Endothelial cell of umbilical vein (primary cell): ENCODE measurements around the gene FAM98C.

Experiments used
- EZH2 ChIP-seq: IDR thresholded peaks from 2 replicates; pipeline ENCODE4 v1.6.1; 2012; ENCODE audit warnings: borderline replicate concordance, low read depth, mild to moderate bottlenecking, moderate library complexity, low read length, inconsistent platforms; ENCODE audit not compliant: severe bottlenecking
- MYC ChIP-seq: IDR thresholded peaks from one replicate; pipeline ENCODE4 v1.6.1; 2011; ENCODE audit warnings: mild to moderate bottlenecking, low read depth, low read length
- POLR2A ChIP-seq: IDR thresholded peaks from 2 replicates; pipeline ENCODE4 v1.6.1; 2012; ENCODE audit warnings: low read depth, mild to moderate bottlenecking, control low read depth, low read length
- TF ChIP-seq, protein P1 (sequence below), 2 donors: IDR thresholded peaks; 1 replicate in 1 of 2; 2 replicates in 1 of 2; pipeline ENCODE4 v1.5.1; 2011; ENCODE audit warnings: low read length in 2 of 2, mild to moderate bottlenecking in 2 of 2, moderate library complexity in 2 of 2, control low read depth in 1 of 2, inconsistent platforms in 1 of 2, low read depth in 1 of 2; ENCODE audit not compliant: insufficient read depth in 1 of 2; ENCODE audit errors: extremely low read depth in 1 of 2

DNA sequence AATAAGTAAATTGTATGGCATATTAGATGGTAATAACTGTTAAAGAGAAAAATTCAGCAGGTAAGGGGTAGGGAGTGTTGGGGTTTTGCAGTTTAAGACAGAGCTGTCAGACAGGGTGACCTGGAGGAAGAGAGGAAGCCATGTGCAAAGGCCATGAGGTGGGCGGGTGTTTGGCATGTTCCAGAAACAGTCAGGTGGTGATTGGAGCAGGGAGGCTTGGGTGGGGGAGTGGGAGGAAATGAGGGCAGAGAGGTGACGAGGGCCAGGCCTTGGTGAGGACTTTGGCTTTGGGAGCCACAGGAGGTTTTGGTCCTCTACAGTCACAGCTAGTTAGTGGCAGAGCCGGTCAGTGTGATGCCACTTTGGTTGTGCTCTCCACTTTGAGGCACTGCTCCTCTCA is 50.7 kb downstream of the FAM98C start:
- TF ChIP-seq, protein P1, sequence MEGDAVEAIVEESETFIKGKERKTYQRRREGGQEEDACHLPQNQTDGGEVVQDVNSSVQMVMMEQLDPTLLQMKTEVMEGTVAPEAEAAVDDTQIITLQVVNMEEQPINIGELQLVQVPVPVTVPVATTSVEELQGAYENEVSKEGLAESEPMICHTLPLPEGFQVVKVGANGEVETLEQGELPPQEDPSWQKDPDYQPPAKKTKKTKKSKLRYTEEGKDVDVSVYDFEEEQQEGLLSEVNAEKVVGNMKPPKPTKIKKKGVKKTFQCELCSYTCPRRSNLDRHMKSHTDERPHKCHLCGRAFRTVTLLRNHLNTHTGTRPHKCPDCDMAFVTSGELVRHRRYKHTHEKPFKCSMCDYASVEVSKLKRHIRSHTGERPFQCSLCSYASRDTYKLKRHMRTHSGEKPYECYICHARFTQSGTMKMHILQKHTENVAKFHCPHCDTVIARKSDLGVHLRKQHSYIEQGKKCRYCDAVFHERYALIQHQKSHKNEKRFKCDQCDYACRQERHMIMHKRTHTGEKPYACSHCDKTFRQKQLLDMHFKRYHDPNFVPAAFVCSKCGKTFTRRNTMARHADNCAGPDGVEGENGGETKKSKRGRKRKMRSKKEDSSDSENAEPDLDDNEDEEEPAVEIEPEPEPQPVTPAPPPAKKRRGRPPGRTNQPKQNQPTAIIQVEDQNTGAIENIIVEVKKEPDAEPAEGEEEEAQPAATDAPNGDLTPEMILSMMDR (IDR thresholded peaks at IDR 0.05; ENCODE audit: extremely low read depth in 1 of 2, insufficient read depth in 1 of 2, low read depth in 1 of 2, low read length in 2 of 2), result no peak
- TF ChIP-seq EZH2, result no peak
- no peak for TF ChIP-seq MYC
- no peak for TF ChIP-seq POLR2A
